ENCODE measurements around the gene GDPGP1. TPM values are rescaled to one million over a fixed set of nuclear protein-coding genes. Genes with fewer than 3 reads are reported as not detected.

The GDPGP1 gene
- polyA plus RNA-seq, 1 donor (not counting 4 experiments of a cell fraction or from before 2014, with no cell fraction given), result 0.92 TPM

DNA sequence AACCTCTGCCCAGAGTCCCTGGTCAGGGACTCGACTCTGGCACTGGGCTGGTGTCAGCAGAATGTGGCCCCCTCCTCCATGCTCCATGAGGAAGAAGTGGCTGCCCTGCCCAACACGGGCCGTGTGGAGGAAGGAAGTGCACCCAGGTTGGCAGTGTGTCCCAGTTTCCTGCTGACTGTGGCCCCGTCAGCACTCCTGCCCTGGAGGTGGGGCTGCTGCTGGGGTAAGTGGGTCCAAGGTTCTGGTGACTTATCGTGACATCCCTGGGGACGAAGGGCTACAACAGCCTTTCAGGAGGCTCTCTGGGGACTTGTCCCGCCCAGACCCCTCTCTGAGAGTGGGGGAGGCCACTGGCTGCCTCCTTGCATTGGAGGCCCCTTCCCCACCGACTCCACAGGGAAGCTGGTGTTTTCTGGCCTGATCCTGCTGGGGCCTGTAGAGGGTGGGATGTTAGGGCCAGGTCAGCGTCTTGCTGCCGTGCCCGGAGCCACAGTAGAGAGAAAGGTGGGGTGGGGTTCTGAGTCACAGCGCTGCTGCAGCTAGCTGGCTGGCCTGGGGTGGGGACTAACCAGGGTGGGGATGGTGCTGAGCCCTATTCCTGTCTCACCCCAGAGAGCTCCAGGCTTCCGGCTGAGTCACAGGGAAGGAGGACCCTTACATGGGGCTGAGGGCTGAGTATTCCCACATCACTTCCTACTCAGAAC is 22.4 kb upstream of the GDPGP1 start:
- H3K27me3 ChIP-seq (ENCODE audit: control insufficient read depth, extremely low read depth, insufficient read depth, low read length), result no peaks in the 10 kb centered on the region
- dilution Hi-C loops (cut with MboI; ENCODE audit: extremely low pct_ligation_motif_present, low sequenced_read_pairs), result no loop called here
- peaks cover 75% of the 10 kb centered on the region for H3K79me2 ChIP-seq (ENCODE audit: control insufficient read depth, insufficient read depth, low read length)
- no peaks in the 10 kb centered on the region for H3K9me1 ChIP-seq (ENCODE audit: control insufficient read depth, extremely low read depth, insufficient read depth, low read length)
- TF ChIP-seq, protein P1, sequence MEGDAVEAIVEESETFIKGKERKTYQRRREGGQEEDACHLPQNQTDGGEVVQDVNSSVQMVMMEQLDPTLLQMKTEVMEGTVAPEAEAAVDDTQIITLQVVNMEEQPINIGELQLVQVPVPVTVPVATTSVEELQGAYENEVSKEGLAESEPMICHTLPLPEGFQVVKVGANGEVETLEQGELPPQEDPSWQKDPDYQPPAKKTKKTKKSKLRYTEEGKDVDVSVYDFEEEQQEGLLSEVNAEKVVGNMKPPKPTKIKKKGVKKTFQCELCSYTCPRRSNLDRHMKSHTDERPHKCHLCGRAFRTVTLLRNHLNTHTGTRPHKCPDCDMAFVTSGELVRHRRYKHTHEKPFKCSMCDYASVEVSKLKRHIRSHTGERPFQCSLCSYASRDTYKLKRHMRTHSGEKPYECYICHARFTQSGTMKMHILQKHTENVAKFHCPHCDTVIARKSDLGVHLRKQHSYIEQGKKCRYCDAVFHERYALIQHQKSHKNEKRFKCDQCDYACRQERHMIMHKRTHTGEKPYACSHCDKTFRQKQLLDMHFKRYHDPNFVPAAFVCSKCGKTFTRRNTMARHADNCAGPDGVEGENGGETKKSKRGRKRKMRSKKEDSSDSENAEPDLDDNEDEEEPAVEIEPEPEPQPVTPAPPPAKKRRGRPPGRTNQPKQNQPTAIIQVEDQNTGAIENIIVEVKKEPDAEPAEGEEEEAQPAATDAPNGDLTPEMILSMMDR (optimal IDR thresholded peaks at IDR 0.05 in 1 of 3, IDR thresholded peaks at IDR 0.05 in 1 of 3, conservative IDR thresholded peaks at IDR 0.05 in 1 of 3; ENCODE audit: extremely low read depth in 1 of 3, insufficient read depth in 2 of 3, low read length in 3 of 3), result no peak
- TF ChIP-seq EZH2 (IDR thresholded peaks at IDR 0.05; ENCODE audit: low read length), result no peak
- DNase-seq (ENCODE audit: low read depth, low spot score), result peak; percentile 96
- H3K4me1 ChIP-seq (ENCODE audit: control insufficient read depth, extremely low read depth, insufficient read depth, low read length), result peaks cover 63% of the 10 kb centered on the region
- peak overlapping the region in 2 of 3 experiments; percentile 57 to 60 for H3K4me3 ChIP-seq (ENCODE audit: control insufficient read depth in 2 of 3, extremely low read depth in 1 of 3, insufficient read depth in 2 of 3, low read depth in 1 of 3, low read length in 3 of 3)
- peak overlapping the region; percentile 98 for H3K27ac ChIP-seq (ENCODE audit: control insufficient read depth, insufficient read depth, low read length)
- peak overlapping the region; percentile 91 for H3K4me2 ChIP-seq (ENCODE audit: control insufficient read depth, extremely low read depth, insufficient read depth, low read depth, low read length)
- FAIRE-seq, result peak; percentile 70
- H3K9me3 ChIP-seq (ENCODE audit: control insufficient read depth, low read depth, low read length), result no peaks in the 10 kb centered on the region
- peaks cover 8 to 57% of the 10 kb centered on the region in 2 experiments for H3K36me3 ChIP-seq (ENCODE audit: control insufficient read depth in 2 of 2, extremely low read depth in 1 of 2, insufficient read depth in 2 of 2, low read length in 2 of 2)
- no peaks in the 10 kb centered on the region for H4K20me1 ChIP-seq (ENCODE audit: control insufficient read depth, extremely low read depth, insufficient read depth, low read length)
- no peak overlapping the region for H2AFZ ChIP-seq (ENCODE audit: control insufficient read depth, low read length)
- H3K9ac ChIP-seq (ENCODE audit: control insufficient read depth, extremely low read depth, insufficient read depth, low read length), result peak overlapping the region; percentile 88

DNA sequence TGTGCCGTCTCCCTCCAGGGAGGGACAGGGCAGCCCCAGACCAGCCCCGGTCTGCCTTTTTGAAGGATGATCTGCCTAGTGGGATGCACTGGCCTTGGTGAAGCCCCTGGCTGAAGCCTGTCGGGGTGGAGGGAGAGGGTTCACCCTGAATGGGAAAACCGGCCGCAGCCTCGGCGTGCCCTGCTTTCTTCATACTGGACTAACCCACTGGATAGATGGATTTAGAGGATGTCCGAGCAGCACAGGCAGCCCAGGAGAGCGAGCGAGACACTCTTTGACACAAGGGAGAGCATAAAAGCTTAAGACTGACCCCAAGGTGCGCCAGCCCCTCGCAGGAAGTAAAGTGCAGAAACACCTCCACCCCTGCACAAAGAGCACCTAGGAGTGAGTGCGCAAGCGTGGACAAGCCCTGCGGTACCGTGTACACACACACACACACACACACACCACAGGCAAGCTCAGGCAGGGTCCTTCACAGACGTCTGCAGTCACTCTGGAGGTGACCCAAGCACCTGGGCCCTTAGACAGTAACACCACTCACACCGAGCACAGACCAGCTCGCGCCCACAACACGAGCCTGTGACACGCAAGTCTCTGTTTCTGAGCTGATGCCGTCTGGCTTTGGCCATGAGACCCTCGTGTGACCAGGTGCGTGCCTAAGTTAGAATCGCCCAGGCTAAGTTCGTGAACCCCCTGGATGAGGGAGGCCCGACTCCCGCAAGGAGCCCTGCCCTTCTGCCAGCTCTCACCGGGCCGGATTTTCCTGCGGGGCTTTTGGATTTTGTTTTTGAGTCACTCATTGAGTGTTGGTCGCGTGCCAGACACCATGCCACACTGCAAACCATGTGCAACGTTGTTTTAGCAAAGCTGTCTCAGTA is 21.5 kb upstream of the GDPGP1 start:
- Histone ChIP-seq H4K20me1 (ENCODE audit: control insufficient read depth, extremely low read depth, insufficient read depth, low read length) (no peaks in the 10 kb centered on the region), H3K9ac (ENCODE audit: control insufficient read depth, extremely low read depth, insufficient read depth, low read length) (peak overlapping the region; percentile 88), H3K4me2 (ENCODE audit: control insufficient read depth, extremely low read depth, insufficient read depth, low read depth, low read length) (peak overlapping the region; percentile 91), H3K4me1 (ENCODE audit: control insufficient read depth, extremely low read depth, insufficient read depth, low read length) (peaks cover 66% of the 10 kb centered on the region), H3K27ac (ENCODE audit: control insufficient read depth, insufficient read depth, low read length) (peak overlapping the region; percentile 98), H2AFZ (ENCODE audit: control insufficient read depth, low read length) (peak overlapping the region; percentile 51), H3K9me1 (ENCODE audit: control insufficient read depth, extremely low read depth, insufficient read depth, low read length) (peaks cover under 1% of the 10 kb centered on the region), H3K4me3 (ENCODE audit: control insufficient read depth in 2 of 3, extremely low read depth in 1 of 3, insufficient read depth in 2 of 3, low read depth in 1 of 3, low read length in 3 of 3) (peak overlapping the region in 2 of 3 experiments; percentile 57 to 60), H3K79me2 (ENCODE audit: control insufficient read depth, insufficient read depth, low read length) (peaks cover 74% of the 10 kb centered on the region), H3K27me3 (ENCODE audit: control insufficient read depth, extremely low read depth, insufficient read depth, low read length) (no peaks in the 10 kb centered on the region), H3K36me3 (ENCODE audit: control insufficient read depth in 2 of 2, extremely low read depth in 1 of 2, insufficient read depth in 2 of 2, low read length in 2 of 2) (peaks cover 4 to 53% of the 10 kb centered on the region in 2 experiments), H3K9me3 (ENCODE audit: control insufficient read depth, low read depth, low read length) (no peaks in the 10 kb centered on the region)
- TF ChIP-seq, protein P1 (optimal IDR thresholded peaks at IDR 0.05 in 1 of 3, IDR thresholded peaks at IDR 0.05 in 1 of 3, conservative IDR thresholded peaks at IDR 0.05 in 1 of 3; ENCODE audit: extremely low read depth in 1 of 3, insufficient read depth in 2 of 3, low read length in 3 of 3), result no peak
- TF ChIP-seq EZH2 (IDR thresholded peaks at IDR 0.05; ENCODE audit: low read length), result no peak
- dilution Hi-C loops (cut with MboI; ENCODE audit: extremely low pct_ligation_motif_present, low sequenced_read_pairs), result no loop called here
- DNase-seq (ENCODE audit: low read depth, low spot score) (peak; percentile 94), FAIRE-seq (peak; percentile 92)

Measured in keratinocyte (primary cell).